ENCODE results near the gene HSF4.

HSF4 gene

DNA sequence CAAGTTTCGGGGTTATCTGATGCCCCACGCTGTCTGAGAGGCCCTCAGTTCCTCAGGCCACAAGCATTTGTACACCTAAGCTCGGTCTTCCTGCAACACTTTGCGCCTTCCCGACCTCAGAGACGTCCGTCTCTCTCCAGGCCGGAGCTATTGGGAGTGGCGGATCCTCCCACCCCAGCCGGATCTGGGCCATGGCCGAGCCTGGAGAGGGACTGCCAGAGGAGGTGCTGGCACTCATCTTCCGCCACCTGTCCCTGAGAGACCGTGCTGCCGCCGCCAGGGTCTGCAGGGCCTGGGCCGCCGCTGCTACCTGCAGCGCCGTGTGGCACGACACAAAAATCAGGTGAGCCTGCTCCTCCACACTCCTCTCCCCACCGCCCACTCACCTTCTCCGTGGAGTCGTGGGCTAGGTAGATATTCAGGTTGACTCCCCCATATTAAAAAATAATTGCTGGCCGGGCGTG is 2.9 kb upstream of the HSF4 start:
- no peak overlapping the region for H3K27ac ChIP-seq (ENCODE audit: low read depth, low read length)
- H3K9me3 ChIP-seq (ENCODE audit: control insufficient read depth, insufficient read depth, low read length), result no peaks in the 10 kb centered on the region
- peaks cover 44% of the 10 kb centered on the region for H3K27me3 ChIP-seq (ENCODE audit: control insufficient read depth, low read length)
- peaks cover 40% of the 10 kb centered on the region for H3K4me1 ChIP-seq (ENCODE audit: control insufficient read depth, low read length)
- peak overlapping the region; percentile 93; the same call in 1 of the 2 replicates for H3K4me2 ChIP-seq (ENCODE audit: low read length)
- H3F3A ChIP-seq (ENCODE audit: control insufficient read depth, insufficient read depth), result peaks cover 13% of the 10 kb centered on the region
- H4K20me1 ChIP-seq (ENCODE audit: control insufficient read depth, insufficient read depth, low read depth, low read length), result peaks cover 12% of the 10 kb centered on the region; the same call in 1 of the 2 replicates
- no peaks in the 10 kb centered on the region for H3K79me2 ChIP-seq (ENCODE audit: control insufficient read depth, low read length)
- TF ChIP-seq, protein P1, sequence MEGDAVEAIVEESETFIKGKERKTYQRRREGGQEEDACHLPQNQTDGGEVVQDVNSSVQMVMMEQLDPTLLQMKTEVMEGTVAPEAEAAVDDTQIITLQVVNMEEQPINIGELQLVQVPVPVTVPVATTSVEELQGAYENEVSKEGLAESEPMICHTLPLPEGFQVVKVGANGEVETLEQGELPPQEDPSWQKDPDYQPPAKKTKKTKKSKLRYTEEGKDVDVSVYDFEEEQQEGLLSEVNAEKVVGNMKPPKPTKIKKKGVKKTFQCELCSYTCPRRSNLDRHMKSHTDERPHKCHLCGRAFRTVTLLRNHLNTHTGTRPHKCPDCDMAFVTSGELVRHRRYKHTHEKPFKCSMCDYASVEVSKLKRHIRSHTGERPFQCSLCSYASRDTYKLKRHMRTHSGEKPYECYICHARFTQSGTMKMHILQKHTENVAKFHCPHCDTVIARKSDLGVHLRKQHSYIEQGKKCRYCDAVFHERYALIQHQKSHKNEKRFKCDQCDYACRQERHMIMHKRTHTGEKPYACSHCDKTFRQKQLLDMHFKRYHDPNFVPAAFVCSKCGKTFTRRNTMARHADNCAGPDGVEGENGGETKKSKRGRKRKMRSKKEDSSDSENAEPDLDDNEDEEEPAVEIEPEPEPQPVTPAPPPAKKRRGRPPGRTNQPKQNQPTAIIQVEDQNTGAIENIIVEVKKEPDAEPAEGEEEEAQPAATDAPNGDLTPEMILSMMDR (IDR thresholded peaks at IDR 0.05; ENCODE audit: low read depth, low read length, poor library complexity, severe bottlenecking), result no peak
- H3K36me3 ChIP-seq (ENCODE audit: control insufficient read depth, low read length), result no peaks in the 10 kb centered on the region
- H3K9me2 ChIP-seq (replicated peaks; ENCODE audit: control insufficient read depth, low read length), result no peaks in the 10 kb centered on the region
- H3K4me3 ChIP-seq (ENCODE audit: low read length), result no peak overlapping the region

DNA sequence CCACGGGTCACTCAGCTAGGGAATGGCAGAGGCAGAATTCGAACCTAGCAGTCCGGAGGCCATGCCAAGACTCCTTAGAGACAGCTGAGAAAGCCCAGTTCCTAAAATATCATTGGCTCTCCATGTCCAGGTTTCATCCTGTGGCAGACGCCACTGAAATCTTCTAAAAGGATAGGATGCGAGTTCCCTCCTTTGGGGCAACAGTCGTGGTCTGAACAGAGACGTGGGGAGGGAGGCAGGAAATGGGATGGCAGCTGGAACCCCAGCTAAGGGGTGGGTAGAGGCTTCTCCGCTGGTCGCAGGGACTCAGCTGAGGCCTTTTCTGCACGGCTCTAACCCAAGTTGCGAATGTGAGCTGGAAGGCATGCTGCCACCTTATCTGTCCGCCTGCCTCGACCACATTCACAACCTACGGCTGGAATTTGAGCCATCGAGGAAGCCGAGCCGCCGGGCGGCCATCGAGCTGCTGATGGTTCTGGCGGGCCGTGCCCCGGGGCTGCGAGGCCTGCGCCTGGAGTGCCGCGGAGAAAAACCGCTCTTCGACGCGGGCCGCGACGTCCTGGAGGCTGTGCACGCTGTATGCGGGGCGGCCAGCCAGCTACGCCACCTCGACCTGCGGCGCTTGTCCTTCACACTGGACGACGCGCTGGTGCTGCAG is 1.9 kb upstream of the HSF4 start:
- H3K4me1 ChIP-seq (ENCODE audit: control insufficient read depth, low read length), result peaks cover 40% of the 10 kb centered on the region
- peaks cover 41% of the 10 kb centered on the region for H3K27me3 ChIP-seq (ENCODE audit: control insufficient read depth, low read length)
- H3K79me2 ChIP-seq (ENCODE audit: control insufficient read depth, low read length), result no peaks in the 10 kb centered on the region
- no peaks in the 10 kb centered on the region for H3K9me3 ChIP-seq (ENCODE audit: control insufficient read depth, insufficient read depth, low read length)
- TF ChIP-seq EZH2phosphoT487 (IDR thresholded peaks at IDR 0.05; ENCODE audit: borderline replicate concordance, low read length), result no peak
- TF ChIP-seq, protein P1 (IDR thresholded peaks at IDR 0.05; ENCODE audit: low read depth, low read length, poor library complexity, severe bottlenecking), result no peak
- H3K36me3 ChIP-seq (ENCODE audit: control insufficient read depth, low read length), result no peaks in the 10 kb centered on the region
- H3K9me2 ChIP-seq (replicated peaks; ENCODE audit: control insufficient read depth, low read length), result no peaks in the 10 kb centered on the region
- H3K27ac ChIP-seq (ENCODE audit: low read depth, low read length), result no peak overlapping the region
- H3K4me2 ChIP-seq (ENCODE audit: low read length), result peak overlapping the region; percentile 53
- H3K4me3 ChIP-seq (ENCODE audit: low read length), result peak overlapping the region; percentile 33; the same call in 1 of the 2 replicates
- peaks cover 10% of the 10 kb centered on the region for H3F3A ChIP-seq (ENCODE audit: control insufficient read depth, insufficient read depth)
- H4K20me1 ChIP-seq (ENCODE audit: control insufficient read depth, insufficient read depth, low read depth, low read length), result peaks cover 4% of the 10 kb centered on the region; the same call in 1 of the 2 replicates

DNA sequence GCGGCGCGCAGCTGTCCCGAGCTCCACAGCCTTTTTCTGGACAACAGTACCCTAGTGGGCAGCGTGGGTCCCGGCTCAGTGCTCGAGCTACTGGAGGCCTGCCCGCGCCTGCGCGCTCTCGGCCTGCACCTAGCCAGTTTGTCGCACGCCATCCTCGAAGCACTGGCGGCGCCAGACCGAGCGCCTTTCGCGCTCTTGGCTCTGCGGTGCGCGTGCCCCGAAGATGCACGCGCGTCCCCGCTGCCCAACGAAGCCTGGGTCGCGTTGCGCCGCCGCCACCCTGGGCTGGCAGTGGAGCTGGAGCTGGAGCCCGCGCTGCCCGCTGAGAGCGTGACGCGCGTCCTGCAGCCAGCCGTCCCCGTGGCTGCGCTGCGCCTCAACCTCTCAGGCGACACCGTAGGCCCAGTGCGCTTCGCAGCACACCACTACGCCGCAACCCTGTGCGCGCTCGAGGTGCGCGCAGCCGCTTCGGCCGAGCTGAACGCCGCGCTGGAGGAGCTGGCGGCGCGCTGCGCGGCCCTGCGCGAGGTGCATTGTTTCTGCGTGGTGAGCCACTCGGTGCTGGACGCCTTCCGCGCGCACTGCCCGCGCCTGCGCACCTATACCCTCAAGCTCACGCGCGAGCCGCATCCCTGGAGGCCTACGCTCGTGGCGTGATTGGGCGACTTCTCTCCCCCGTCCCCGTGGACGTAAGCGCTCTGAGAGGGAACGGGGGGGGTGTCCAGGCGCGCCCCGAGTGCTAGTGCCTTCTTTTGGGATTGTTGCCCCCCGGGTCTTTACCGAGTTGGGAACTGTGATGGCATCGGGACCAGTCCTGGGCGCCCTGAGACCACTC is 1.2 kb upstream of the HSF4 start:
- no peaks in the 10 kb centered on the region for H3K36me3 ChIP-seq (ENCODE audit: control insufficient read depth, low read length)
- no peaks in the 10 kb centered on the region for H3K9me2 ChIP-seq (replicated peaks; ENCODE audit: control insufficient read depth, low read length)
- H3K27me3 ChIP-seq (ENCODE audit: control insufficient read depth, low read length), result peaks cover 41% of the 10 kb centered on the region
- peak overlapping the region; percentile 53 for H3K4me2 ChIP-seq (ENCODE audit: low read length)
- H3K4me1 ChIP-seq (ENCODE audit: control insufficient read depth, low read length), result peaks cover 32% of the 10 kb centered on the region
- H3K4me3 ChIP-seq (ENCODE audit: low read length), result peak overlapping the region; percentile 33; the same call in 1 of the 2 replicates
- H3K79me2 ChIP-seq (ENCODE audit: control insufficient read depth, low read length), result no peaks in the 10 kb centered on the region
- peaks cover 4% of the 10 kb centered on the region; the same call in 1 of the 2 replicates for H4K20me1 ChIP-seq (ENCODE audit: control insufficient read depth, insufficient read depth, low read depth, low read length)
- H3F3A ChIP-seq (ENCODE audit: control insufficient read depth, insufficient read depth), result peaks cover 4% of the 10 kb centered on the region
- TF ChIP-seq, protein P1 (IDR thresholded peaks at IDR 0.05; ENCODE audit: low read depth, low read length, poor library complexity, severe bottlenecking), result no peak
- no peak; the same call in none of the 2 replicates for TF ChIP-seq EZH2phosphoT487 (IDR thresholded peaks at IDR 0.05; ENCODE audit: borderline replicate concordance, low read length)
- no peak overlapping the region for H3K27ac ChIP-seq (ENCODE audit: low read depth, low read length)
- no peaks in the 10 kb centered on the region for H3K9me3 ChIP-seq (ENCODE audit: control insufficient read depth, insufficient read depth, low read length)

Measured in DOHH2 (cell line).